GM18907 (cell line): ENCODE data around the gene SDR42E2.
"Not testable (repeated sequence)": the region's sequence is repeated elsewhere in the genome, so short reads cannot be mapped to it uniquely, and the experiment has no call there.

Experiments
- ATAC-seq: cut with Tn5 transposase; IDR thresholded peaks from one replicate; pipeline ENCODE4 v1.9.1; 2021; ENCODE audit warnings: mild to moderate bottlenecking, moderate library complexity; ENCODE audit not compliant: unreplicated experiment

SDR42E2 gene

DNA sequence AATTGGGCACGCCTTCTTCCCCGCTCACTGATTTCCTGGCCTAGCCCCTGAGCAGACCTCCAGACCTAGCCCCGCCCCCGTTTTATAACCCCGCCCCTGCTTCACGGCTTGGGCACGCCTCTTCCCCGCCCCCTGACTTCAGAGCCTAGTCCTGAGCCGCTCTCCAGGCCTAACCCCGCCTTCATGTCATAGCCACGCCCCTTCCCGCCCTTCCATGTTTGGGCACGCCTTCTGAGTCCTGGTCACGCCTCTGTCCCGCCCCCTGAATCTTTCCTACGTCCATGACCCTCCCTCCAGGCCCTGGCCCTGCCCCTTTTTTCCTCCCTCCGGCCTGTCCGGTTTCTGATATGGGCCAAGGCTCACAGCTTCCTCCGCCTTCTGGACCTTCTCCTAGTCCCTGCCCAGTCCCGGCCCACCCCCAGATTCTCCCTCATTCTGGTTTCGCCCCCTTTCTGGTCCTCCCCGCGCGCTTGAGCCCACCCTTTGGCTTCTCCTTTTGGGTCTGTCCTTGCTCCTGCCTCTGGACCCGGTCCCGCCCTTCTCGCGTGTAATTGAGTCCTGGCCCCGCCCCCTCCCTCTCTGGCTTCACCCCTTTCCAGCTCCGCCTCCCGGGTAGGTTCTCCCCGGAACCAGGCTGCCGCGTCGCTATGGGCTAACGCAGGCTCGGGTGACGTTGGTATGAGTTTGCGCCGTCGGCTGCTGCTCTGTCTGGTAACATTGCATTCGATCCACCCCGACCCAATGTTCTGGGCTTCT is 28.6 kb downstream of the SDR42E2 start:
- peak; percentile 46 for ATAC-seq

DNA sequence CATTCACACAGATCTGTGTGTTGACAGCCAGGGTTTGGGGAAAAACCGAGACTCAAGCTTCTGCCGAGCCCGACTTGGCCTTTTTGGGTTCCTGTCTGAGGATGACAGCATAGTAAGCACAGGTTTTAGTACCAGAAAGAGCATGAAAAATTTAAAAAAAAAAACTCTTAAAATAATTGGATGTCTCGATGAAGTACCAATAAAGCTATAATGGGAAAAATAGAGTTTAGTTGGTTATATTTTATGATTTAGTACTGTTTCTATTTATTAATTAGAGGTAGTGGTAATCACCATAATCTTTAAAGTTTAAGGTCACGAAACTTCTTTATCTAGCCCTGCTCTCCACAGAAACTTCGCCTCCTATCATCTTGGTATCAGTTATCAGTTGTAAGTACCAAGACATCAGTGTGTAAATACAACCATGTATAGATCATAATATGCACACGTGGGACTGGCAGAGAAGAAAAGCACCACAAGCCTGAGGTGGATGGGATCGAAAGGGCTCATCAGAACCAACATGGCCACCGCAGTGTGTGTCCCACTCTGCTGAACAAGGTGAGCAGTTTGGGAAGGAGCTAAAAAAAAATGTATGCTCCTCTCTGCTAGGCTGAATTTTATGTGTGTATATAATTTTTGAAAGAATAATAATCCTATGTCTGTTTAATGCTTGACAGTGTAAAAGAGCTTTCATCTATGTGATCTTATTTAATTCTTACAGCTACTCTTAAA is 29.4 kb downstream of the SDR42E2 start:
- no peak for ATAC-seq

DNA sequence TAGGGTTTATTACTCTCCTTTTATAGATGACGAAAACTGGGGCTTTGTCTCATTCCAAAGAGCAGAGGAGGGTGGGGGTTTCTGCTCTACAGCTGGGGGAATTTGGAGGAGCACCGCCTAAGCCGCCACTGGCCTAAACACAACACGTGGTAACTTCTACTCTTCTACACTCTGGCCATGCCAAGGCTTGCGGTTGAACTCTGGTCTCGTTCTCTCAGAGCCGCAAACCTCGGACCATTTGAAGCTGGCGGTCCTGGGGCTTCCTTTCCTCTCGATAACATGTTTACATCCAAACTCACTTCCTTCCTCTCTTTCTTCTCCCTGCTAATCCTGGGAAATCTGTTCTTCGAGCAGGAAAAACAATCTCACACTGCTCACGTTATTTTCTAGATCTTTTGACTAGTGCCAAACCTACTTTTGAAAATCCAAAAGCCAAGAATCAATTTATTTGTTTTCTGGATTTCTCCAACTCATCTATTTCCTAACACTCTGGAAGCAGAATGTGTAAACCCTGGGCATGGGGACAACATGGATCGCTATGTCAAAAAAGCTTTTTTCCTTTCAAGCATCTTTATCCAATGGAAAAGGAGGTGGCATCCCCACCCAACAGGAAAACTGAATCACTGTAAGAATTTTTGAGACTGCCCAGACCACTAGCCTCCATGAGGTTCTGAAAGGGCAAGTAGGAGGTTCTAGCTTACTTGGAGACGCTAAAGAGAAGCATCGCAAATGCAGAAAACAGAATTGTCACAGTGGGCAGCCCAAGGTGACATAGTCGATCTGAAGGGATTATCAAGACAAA is 30.2 kb downstream of the SDR42E2 start:
- peak; percentile 22 for ATAC-seq

DNA sequence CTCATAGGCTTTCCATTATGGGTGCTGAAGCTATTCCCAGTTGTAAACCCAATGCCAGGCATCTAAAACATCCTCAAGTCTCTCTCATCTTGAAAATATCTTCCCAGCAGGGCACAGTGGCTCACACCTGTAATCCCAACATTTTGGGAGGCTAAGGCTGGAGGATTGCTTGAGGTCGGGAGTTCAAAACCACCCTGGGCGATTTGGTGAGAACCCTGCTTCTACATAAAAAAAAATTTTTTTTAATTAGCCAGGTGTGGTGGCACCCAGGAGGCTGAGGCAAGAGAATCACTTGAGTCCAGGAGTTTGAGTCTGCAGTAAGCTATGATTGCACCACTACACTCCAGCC is 30.7 kb downstream of the SDR42E2 start:
- ATAC-seq = no peak

DNA sequence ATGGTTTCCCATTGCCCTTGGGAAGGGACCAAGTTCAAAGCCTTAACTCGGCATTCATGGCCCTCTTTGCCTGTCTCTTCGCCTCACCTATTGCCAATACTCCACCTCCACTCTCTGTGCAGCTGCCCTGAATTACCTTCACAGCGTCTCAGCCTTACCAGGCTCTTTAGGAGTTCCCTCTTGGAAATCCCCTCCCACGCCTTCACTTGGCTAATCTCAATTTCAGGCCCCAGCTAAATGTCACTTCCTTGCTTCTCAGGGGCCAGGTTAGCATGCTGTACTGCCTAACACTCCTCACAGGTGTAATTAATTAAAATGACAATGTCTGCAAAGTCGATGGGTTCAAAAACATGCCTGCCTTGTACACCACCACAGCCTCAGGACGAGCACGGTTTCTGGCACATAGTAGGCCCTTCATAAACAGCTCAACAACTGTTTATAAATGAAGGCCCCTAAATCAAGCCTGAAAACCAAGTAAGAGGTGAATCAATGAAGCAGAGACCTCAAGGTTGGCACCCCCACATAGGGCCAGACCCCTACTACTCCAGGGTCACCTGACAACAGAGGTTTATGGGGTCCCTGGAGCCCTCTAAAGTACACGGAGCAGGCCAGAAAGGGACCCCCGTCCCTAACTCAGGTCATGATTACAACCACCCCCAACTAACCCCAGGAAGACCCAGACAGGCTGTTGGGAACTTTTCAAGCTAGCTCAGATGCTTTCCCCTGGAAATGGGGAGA is 32.6 kb downstream of the SDR42E2 start:
- no peak for ATAC-seq

DNA sequence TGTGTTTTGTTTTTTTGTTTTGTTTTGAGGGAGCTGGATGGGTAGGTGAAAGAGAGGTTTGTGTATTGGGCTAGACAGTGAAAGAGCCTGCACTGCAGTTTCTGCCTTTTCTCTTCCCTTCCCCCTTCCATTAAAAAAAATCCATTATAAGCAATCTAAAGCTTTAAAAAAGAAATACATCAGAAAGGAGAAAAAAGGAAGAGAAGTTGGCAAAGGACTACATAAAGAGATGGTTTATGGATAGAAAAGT is 33.1 kb downstream of the SDR42E2 start:
- no peak for ATAC-seq

DNA sequence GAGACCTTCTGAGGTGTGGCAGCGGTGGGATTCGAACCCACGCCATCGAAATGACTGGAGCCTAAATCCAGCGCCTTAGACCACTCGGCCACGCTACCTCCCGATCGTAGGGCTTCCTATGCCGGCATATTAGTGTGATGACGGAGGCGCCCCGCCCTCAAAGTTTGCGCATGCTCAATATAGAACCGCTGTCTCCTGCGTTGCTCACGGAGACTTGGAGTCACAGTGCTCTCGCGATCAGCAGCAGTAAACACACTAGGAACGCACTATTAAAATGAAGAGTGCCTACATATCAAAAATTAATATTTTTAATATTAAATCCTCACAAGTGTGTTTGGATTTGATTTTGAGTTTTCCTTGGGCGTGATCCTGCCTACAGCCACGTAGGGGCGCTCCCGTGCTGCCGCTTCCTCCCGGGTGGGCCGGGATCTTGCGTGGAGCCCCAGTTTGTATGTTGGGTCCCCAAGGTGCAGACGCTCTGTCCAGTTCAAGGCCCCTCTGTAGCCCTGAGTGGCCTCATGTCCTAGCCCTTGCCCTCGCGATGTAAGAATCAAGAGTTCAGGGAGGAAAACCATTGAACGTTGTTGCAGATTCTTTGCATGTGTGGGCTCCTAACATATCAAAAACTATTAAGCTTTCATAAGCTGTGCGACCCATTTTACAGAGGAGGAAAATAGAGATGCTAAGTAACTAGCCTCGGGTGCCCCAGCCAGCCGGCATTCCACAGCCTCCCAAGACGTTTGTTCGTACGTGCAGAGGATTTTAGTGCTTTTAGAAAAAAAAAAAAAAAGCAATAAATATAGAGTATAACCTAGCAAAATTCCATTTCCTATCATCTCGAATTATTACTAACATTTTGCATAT is 33.6 kb downstream of the SDR42E2 start:
- ATAC-seq = peak; percentile 33

DNA sequence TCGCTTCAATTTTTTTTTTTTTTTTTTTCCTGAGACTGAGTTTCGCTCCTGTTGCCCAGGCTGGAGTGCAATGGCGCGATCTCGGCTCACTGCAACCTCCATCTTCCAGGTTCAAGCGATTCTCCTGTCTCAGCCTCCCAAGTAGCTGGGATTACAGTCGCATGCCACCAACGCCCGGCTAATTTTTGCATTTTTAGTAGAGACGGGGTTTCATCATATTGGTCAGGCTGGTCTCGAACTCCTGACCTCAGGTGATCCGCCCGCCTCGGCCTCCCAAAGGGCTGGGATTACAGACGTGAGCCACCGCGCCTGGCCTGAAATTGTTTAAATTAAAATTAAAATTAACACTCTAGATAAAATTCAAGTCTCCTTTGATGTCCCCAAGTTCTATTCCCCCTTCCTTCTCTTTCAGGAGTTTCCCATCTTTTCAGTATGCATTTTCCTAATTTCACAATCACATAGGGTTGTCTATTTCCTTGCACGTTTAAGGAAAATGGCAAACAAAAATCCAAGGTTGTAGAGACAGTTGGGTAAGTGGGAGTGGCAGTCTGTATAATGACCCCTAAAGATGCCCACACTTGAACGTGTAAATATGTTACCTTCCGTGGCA is 34.4 kb downstream of the SDR42E2 start:
- not testable (repeated sequence) for ATAC-seq

DNA sequence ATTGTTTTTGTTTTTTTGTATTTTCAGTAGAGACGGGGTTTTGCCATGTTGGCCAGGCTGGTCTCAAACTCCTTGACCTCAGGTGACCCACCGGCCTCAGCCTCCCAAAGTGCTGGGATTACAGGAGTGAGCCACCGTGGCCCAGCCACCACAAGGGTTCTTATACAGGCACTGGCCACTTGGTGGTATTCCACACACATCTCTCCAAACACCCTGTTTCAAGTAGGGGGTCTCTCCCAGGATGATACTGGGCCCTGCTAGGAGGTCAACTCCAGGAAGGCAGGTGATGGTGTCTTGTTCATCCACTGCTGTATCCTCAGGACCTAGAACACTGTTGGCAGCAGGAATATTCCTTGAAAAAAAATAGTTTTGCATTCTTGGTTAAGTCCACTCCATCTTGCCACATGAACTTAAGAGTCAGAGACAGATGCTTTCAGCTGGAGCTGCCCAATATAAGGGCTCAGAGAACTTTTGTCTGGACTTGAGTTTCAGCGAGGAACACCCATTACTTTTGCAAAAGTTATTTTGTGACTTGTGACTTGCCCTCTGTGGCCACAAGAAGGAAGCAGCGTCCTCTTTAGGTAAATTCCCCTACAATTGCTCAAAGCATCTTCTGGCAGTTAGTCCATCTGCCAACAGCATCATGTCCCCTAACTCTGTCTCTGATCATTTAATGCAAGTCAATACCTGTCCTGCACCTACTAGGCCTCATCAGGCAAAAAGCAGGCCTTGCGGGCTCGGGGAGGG is 36.4 kb downstream of the SDR42E2 start:
- no peak for ATAC-seq

DNA sequence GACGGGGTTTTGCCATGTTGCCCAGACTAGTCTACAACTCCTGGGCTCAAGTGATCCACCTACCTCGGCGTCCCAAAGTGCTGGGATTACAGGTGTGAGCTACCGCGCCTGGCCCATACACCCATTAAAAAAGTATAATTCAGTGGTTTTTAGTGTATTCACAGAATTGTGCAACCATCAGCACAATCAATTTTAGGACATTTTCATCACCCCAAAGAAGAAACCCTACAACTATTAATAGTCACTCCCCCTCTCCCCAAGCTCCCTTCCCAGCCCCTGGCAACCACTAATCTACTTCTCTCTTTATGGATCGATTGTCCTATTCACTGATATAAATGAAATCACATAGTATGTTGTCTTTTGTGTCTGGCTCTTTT is 39.9 kb downstream of the SDR42E2 start:
- ATAC-seq = no peak

DNA sequence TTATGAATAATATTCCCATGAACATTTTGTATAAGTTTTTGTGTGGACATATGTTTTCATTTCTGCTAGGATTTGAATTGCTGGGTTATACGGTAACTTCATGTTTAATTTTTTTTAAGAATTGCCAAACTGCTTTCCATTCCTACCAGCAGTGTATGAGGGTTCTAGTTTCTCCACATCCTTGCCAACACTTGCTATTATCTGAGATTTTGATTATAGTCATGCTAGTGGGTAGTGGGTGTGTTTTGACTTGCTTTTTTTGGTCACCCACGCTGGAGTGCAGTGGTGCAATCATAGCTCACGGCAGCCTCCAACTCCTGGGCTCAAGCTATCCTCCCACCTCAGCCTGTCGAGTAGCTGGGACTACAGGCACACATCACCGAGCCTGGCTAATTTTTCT is 40.8 kb downstream of the SDR42E2 start:
- ATAC-seq = no peak

DNA sequence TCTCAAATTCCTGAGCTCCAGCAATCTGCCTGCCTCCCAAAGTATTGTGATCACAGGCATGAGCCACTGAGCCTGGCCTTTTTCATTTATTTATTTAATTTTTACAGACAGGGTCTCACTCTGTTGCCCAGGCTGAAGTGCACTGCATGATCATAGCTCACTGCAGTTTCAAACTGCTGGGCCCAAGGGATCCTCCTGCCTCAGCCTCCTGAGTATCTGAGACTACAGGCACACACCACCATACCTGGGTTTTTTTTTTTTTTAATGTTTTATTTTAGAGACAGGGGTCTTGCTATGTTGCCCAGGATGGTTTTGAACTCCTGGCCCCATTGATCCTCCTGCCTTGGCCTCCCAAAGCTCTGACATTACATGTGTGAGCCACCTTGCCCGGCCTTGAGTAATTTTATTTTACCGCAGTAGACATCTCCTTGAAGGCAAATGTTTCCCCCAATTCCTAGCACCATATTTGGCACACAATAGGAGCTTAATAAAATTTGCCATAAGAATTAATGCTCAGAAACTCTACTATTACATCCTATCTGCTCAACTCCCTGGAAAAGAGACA is 41.9 kb downstream of the SDR42E2 start:
- no peak for ATAC-seq

DNA sequence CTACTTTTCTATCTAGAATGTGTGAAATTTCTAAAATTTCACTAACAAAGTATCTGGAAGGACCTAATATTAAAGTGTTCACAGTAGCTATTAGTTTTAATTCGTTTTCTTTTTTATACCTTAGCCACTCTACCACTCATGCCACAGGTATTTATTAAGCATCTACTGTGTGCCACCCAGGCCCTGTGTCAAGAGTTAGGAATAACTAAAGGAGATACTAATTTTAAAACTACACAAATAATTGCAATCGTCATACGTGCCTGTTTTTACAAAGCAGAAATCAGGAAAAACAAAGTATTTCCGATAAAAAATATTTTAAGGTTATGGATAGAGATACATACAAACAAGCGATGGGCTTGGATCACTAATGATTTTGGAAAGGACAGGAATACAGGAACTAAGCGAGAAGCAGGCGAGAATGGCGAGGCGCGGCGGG is 43.3 kb downstream of the SDR42E2 start:
- no peak for ATAC-seq

DNA sequence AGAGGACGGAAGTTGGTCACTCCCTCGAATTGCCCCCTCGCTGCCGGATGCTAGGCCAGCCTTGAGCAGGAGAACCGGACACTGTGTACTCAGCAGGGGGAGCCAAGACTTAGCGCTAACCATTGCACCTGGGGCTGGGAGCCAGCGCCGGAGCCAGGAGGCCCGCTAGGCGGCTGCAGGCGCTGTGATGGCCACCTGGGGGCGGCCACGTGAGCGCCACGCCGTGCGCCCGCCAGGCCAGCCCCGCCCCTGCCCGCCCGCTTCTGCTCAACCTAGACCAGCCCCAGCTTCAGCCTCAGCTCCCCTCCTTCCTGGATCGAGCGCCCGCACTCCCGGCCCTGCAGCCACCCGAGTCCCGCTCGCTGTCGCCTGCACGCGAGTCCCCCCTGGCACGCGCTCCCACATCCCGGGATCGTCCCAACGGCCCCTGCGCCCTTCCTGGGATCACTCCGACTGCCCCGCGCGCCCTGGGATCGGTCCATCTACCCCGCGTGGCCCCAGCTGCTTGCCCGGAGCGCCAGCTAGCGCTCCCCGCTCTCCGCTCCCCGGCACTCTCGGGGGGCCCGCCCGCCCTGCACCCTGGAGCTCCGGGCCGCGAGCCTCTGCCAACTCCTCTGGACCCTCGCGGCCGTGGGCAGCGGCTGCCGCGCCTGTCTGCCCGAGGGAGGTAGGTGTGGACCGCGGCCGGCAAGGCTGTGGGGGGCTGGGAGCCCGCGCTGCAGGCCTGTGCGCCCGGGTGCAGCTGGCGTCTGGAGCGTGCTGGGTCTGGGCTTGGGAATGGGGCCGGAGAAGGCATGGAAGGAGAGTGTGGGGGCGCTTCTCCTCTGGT is 43.9 kb downstream of the SDR42E2 start, which contains the start of gene EEF2K:
Gene EEF2K (plus strand): TSS at position 266 of the 829 bp plus-strand sequence. CDS start 19,452 bp downstream, outside the sequence.
- peak; percentile 77 for ATAC-seq

DNA sequence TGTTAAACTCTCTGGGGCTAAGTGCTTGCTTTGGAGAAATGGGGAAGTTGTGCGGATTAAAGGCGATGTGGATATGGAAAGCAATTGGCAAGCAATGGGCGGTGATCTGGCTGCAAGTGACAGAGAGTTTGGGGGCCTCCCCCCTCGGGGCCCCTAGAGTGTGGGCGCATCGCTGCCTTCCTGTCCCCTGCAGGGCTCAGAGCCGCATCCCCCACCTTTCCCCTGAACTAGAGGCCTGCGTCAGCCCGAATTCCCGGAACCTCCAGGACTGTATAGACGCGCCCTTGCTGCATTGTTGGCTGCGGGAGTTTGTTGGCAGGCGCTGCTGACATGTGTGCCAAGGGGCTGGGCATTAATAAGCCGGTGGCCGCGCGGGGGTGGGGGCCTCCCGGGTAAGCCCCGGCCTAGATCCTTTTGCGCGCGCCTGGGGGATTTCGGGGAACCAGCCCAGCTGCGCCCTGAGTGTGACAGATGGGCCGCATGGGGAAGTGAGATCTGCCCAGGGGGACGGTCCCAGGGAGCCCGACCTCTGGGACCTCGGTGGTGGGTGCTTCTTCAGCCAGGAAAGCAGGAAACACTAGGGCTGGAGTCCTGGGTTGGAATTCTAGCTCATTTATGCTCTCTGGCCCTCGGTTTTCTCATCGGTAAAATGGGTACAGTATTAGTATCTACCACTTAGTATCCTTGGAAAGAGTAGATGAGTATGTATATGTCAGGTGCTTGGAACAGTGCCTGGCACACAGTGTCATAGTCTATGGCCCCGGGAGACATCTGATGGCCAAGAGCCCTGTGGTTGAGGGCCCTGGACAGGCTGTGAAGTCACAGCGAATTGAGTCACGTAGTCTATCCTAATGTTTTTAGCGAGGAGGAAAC is 44.8 kb downstream of the SDR42E2 start:
- peak; percentile 56 for ATAC-seq

DNA sequence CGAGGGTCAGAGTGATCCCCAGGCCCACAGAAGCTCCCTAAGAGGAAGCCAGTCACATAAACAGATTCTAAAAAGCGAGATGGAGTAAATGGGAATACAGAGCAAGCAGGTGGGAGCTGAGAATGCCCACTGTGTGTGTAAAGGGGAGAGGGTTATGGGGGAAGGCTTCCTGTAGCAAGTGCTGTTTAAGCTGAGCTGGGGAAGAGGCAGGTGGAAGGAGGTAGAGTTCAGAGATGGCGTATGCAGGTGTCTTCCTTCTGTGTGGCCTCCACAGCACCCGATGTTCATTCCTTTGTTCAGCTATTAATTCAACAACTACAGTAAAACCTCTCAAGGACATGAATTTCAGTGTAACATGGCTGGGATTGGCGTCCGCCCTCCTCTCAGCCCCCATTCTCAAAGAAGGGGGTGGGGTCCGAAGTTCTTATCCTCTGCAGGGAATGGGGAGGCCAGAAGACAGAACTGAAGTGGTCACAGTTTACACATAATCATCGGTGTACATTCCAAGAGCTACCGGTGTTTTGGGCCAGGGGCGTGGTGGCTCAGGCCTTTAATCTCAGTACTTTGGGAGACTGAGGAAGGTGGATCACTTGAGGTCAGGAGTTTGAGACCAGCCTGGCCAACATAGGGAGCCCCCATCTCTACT is 45.5 kb downstream of the SDR42E2 start:
- no peak for ATAC-seq
